K562 (cell line): ENCODE results near the gene MZB1. TPM values are rescaled to one million over a fixed set of nuclear protein-coding genes. Genes with fewer than 3 reads are reported as not detected.

ENCODE experiments used
- ATAC-seq: fragments of 200-7000 bp; cut with Tn5 transposase; 3 replicates; pipeline ENCODE4 v1.9.1; 2020; ENCODE audit warnings: moderate library complexity
- BruUV-seq: library from RNA; stranded (reverse); fragments of 400-500 nt; replicated peaks from 2 replicates; lab custom pipeline; 2021; lab: Mats Ljungman, UMichigan
- CTCF ChIA-PET: fragments of 300-600 bp; formaldehyde crosslinking; extraction: SDS; loops from one replicate; lab custom pipeline; 2021; ENCODE audit warnings: low intra/inter-chr PET ratio; lab: Yijun Ruan, JAX
- POLR2A ChIA-PET: fragments of 300-600, 350-650 bp; sonication (Branson Sonifier 250); formaldehyde crosslinking; extraction: SDS; loops from one replicate; lab custom pipeline; 2021; ENCODE audit warnings: antibody characterized with exemption, inconsistent platforms; lab: Yijun Ruan, JAX
- DNase-seq, 4 experiments: peaks; one replicate each; pipeline versions ENCODE4 v3.0.0 to v3.0.0-alpha.2; 2011 to 2018; ENCODE audit warnings: low spot score in 3 of 4, mixed read lengths in 3 of 4; ENCODE audit errors: extremely low read depth in 1 of 4
- FAIRE-seq: peaks from 2 replicates; lab custom pipeline; 2011; peaks lifted over from hg19 to GRCh38; lab: Jason Lieb, UNC
- H2AFZ ChIP-seq: 2 replicates; pipeline ENCODE4 v1.6.0; 2011; ENCODE audit warnings: low read depth, low read length, control low read depth, inconsistent platforms
- H3K27ac ChIP-seq: fragments of 200-600 bp; 3 replicates; pipeline ENCODE4 v1.8.0; 2011; ENCODE audit warnings: low read depth, mild to moderate bottlenecking, control low read depth, inconsistent platforms, low read length, moderate library complexity, mixed read lengths; ENCODE audit errors: extremely low read depth
- H3K27me3 ChIP-seq, 2 experiments: fragments of 300-600 bp in 1 of 2; 2 replicates in 1 of 2; 3 replicates in 1 of 2; pipeline versions ENCODE4 v1.6.0 to v1.8.0; 2011; ENCODE audit warnings: inconsistent platforms in 2 of 2, low read length in 2 of 2, mild to moderate bottlenecking in 1 of 2, mixed read lengths in 1 of 2, moderate library complexity in 1 of 2; ENCODE audit not compliant: control insufficient read depth in 2 of 2, insufficient read depth in 2 of 2
- H3K36me3 ChIP-seq: fragments of 300-600 bp; 3 replicates; pipeline ENCODE4 v1.8.0; 2011; ENCODE audit warnings: mild to moderate bottlenecking, low read length, inconsistent platforms; ENCODE audit not compliant: control insufficient read depth, insufficient read depth
- H3K4me1 ChIP-seq, 2 experiments: fragments of 200-600 bp in 1 of 2; replicated peaks in 1 of 2; 2 replicates in 1 of 2; 3 replicates in 1 of 2; pipeline versions ENCODE4 v1.5.1 to v1.8.0; 2011; ENCODE audit warnings: inconsistent platforms in 2 of 2, low read length in 2 of 2, mild to moderate bottlenecking in 1 of 2, mixed read lengths in 1 of 2, moderate library complexity in 1 of 2; ENCODE audit not compliant: control insufficient read depth in 2 of 2, insufficient read depth in 2 of 2
- H3K4me2 ChIP-seq: 2 replicates; pipeline ENCODE4 v1.6.1; 2011; ENCODE audit warnings: low read length, control low read depth, inconsistent platforms, mixed read lengths; ENCODE audit not compliant: insufficient read depth
- H3K4me3 ChIP-seq: fragments of 200-600 bp; sonication (generic), shearing (Covaris generic); 2 replicates; pipeline ENCODE4 v1.5.1; 2016; ENCODE audit warnings: control low read depth, inconsistent platforms
- H3K79me2 ChIP-seq: fragments of 200-600 bp; 3 replicates; pipeline ENCODE4 v1.8.0; 2011; ENCODE audit warnings: low read length, inconsistent platforms; ENCODE audit not compliant: control insufficient read depth, insufficient read depth
- H3K9ac ChIP-seq, 2 experiments: 2 replicates each; pipeline versions ENCODE4 v1.6.0 to v1.6.1; 2011; ENCODE audit warnings: low read depth in 2 of 2, low read length in 2 of 2, control low read depth in 1 of 2, inconsistent platforms in 1 of 2, mild to moderate bottlenecking in 1 of 2, mixed read lengths in 1 of 2; ENCODE audit not compliant: insufficient read depth in 1 of 2
- H3K9me1 ChIP-seq: one replicate; pipeline ENCODE4 v1.6.0; 2011; ENCODE audit warnings: inconsistent platforms, mild to moderate bottlenecking, low read length, moderate library complexity; ENCODE audit not compliant: control insufficient read depth, insufficient read depth
- H3K9me3 ChIP-seq: replicated peaks from 2 replicates; pipeline ENCODE4 v1.5.1; 2011; ENCODE audit warnings: low read depth, low read length, inconsistent platforms; ENCODE audit not compliant: control insufficient read depth, insufficient read depth
- H4K20me1 ChIP-seq: replicated peaks from 2 replicates; pipeline ENCODE4 v1.6.1; 2011; ENCODE audit warnings: low read length, inconsistent platforms, mixed read lengths; ENCODE audit not compliant: control insufficient read depth, insufficient read depth
- LARP7 ChIP-seq: fragments of 450-650 bp; IDR thresholded peaks from 2 replicates; pipeline ENCODE4 v1.6.1; 2016
- NFE2L1 ChIP-seq: fragments of 450-650 bp; IDR thresholded peaks from 2 replicates; pipeline ENCODE4 v1.6.1; 2016; ENCODE audit warnings: missing genetic modification characterization, low read depth, mild to moderate bottlenecking, missing compliant biosample characterization, moderate library complexity, borderline replicate concordance
- WGBS: fragments of 100-300 bp; shearing (Covaris generic); methylation state at CpG from one replicate; pipeline ENCODE4 v1.1.6; 2016; ENCODE audit warnings: low coverage, mixed read lengths; ENCODE audit not compliant: insufficient coverage; ENCODE audit errors: missing lambda C conversion rate; 5-methylcytosine and 5-hydroxymethylcytosine counted together
- in situ Hi-C: fragments of 300-500 bp; cut with MboI; formaldehyde crosslinking; loops from 4 replicates; pipeline ENCODE4 v1.15.0; 2018; ENCODE audit warnings: inconsistent platforms, mixed read lengths
- intact Hi-C: fragments of 100-400 bp; cut with micrococcal nuclease; formaldehyde crosslinking; loops from 2 replicates; pipeline ENCODE4 v1.14.2; 2022
- polyA plus RNA-seq, 8 experiments: library from polyadenylated mRNA; depleted of rRNA in 4 of 8; stranded (reverse) in 5 of 8; unstranded in 3 of 8; fragments of >200 nt; fragmentation: Nextera tagmentation in 2 of 8; fragmentation: Illumina TruSeq in 1 of 8; extraction: Ambion mirVana in 2 of 8; extraction: Trizol in 1 of 8; gene quantifications; 2 replicates each; pipeline versions ENCODE4 v1.2.1 to v1.2.3, GENCODE V29; 2011 to 2014; ENCODE audit warnings: inconsistent platforms in 1 of 8, missing spikeins in 1 of 8
- total RNA-seq, 7 experiments: library from RNA; depleted of rRNA in 6 of 7; stranded (reverse); fragments of >200 nt in 6 of 7; fragmentation: Illumina TruSeq in 2 of 7; extraction: Trizol in 2 of 7; gene quantifications; 2 replicates each; pipeline versions ENCODE4 v1.2.1 to v1.2.3, GENCODE V29; 2011 to 2021; ENCODE audit warnings: low replicate concordance in 1 of 7

Gene MZB1
- total and polyA plus RNA-seq, 9 of the 15 experiments (the other 6 are each of a cell fraction or from before 2014, with no cell fraction given): 0.13 to 0.31 TPM; not detected in 7

GRCh38 chr5:139410993-139411828 lies 21.5 kb upstream of the MZB1 start:
- intact Hi-C loops (no loop called here), in situ Hi-C loops (loop anchor here (10.0 kb wide), 1 partner anchor 354 kb away; no protein-coding TSS in a partner anchor)
- Histone ChIP-seq H2AFZ (no peak overlapping the region), H3K4me2 (no peak overlapping the region), H3K9ac (peak overlapping the region in 1 of 2 experiments; percentile 37; a peak in 1 of 4 replicates), H3K27me3 (no peaks in the 10 kb centered on the region), H3K4me1 (peaks cover 4 to 18% of the 10 kb centered on the region in 2 experiments), H3K9me1 (no peaks in the 10 kb centered on the region), H3K36me3 (no peaks in the 10 kb centered on the region), H3K27ac (no peak overlapping the region), H3K4me3 (no peak overlapping the region), H3K9me3 (no peaks in the 10 kb centered on the region), H3K79me2 (no peaks in the 10 kb centered on the region), H4K20me1 (no peaks in the 10 kb centered on the region)
- ChIA-PET POLR2A (interaction anchor here (0.6 to 1.8 kb wide), 7 partner anchors 10 to 102 kb away, joined by 3 to 5 read pairs (median 4); no protein-coding TSS in a partner anchor), CTCF (no interaction called here)
- no peak for DNase-seq
- ATAC-seq: no peak
- no peak for TF ChIP-seq LARP7
- TF ChIP-seq NFE2L1 (tag): no peak
- BruUV-seq: no TSS peak
- FAIRE-seq: no peak
- 35% methylated on average over 15 of the region's 17 CpGs for WGBS
